Tibial nerve (tissue), 4 donors: ENCODE results near the gene LHX3. TPM values are rescaled to one million over a fixed set of nuclear protein-coding genes. Genes with fewer than 3 reads are reported as not detected.

Experiments
- DNase-seq, 2 donors: peaks; one replicate each; pipeline ENCODE4 v3.0.0-alpha.2; 2019; ENCODE audit warnings: low spot score in 2 of 2
- H3K27ac ChIP-seq, 4 donors: fragments of 200-600 bp; sonication (generic) in 3 of 4; one replicate each; pipeline ENCODE4 v1.5.1; 2017 to 2019; ENCODE audit warnings: mild to moderate bottlenecking in 1 of 4
- H3K27me3 ChIP-seq, 2 donors: fragments of 200-600 bp; sonication (generic) in 1 of 2; one replicate each; pipeline versions ENCODE4 v1.5.1 to v1.6.0; 2017 to 2019
- H3K36me3 ChIP-seq, 3 donors: fragments of 200-600 bp; sonication (generic); one replicate each; pipeline ENCODE4 v1.5.1; 2018 to 2019
- H3K4me1 ChIP-seq, 4 donors: fragments of 200-600 bp; sonication (generic) in 3 of 4; one replicate each; pipeline ENCODE4 v1.5.1; 2017 to 2019
- H3K4me3 ChIP-seq, 4 donors: fragments of 200-600 bp; sonication (generic) in 3 of 4; one replicate each; pipeline ENCODE4 v1.5.1; 2017 to 2019; ENCODE audit warnings: mild to moderate bottlenecking in 1 of 4, moderate library complexity in 1 of 4
- H3K9me3 ChIP-seq, 4 donors: fragments of 200-600 bp; sonication (generic) in 3 of 4; one replicate each; pipeline ENCODE4 v1.5.1; 2017 to 2019
- CTCF ChIP-seq, 5 experiments: fragments of 200-600 bp in 3 of 5; fragments of 450-650 bp in 2 of 5; sonication (generic) in 3 of 5; IDR thresholded peaks; one replicate each; pipeline ENCODE4 v1.5.1; 2016 to 2019; ENCODE audit warnings: antibody characterized with exemption in 5 of 5, mild to moderate bottlenecking in 3 of 5, moderate library complexity in 2 of 5
- EP300 ChIP-seq, 2 donors: sonication (generic); formaldehyde crosslinking; IDR thresholded peaks; one replicate each; pipeline ENCODE4 v1.6.1; 2017; ENCODE audit warnings: antibody characterized with exemption in 2 of 2, mild to moderate bottlenecking in 1 of 2
- POLR2A ChIP-seq, 2 donors: fragments of 450-650 bp; IDR thresholded peaks; one replicate each; pipeline ENCODE4 v1.6.1; 2017; ENCODE audit warnings: antibody characterized with exemption in 2 of 2, mild to moderate bottlenecking in 2 of 2, moderate library complexity in 2 of 2
- WGBS, 2 donors: methylation state at CpG; one replicate each; pipeline ENCODE4 v1.1.5; 2018; 5-methylcytosine and 5-hydroxymethylcytosine counted together
- total RNA-seq, 4 donors: library from RNA; depleted of rRNA; stranded (reverse); fragments of >200 nt; gene quantifications; one replicate each; pipeline ENCODE4 v1.1.0, GENCODE V29; 2016

Gene LHX3
- total RNA-seq, 4 donors from 2014 or later, result not detected

DNA sequence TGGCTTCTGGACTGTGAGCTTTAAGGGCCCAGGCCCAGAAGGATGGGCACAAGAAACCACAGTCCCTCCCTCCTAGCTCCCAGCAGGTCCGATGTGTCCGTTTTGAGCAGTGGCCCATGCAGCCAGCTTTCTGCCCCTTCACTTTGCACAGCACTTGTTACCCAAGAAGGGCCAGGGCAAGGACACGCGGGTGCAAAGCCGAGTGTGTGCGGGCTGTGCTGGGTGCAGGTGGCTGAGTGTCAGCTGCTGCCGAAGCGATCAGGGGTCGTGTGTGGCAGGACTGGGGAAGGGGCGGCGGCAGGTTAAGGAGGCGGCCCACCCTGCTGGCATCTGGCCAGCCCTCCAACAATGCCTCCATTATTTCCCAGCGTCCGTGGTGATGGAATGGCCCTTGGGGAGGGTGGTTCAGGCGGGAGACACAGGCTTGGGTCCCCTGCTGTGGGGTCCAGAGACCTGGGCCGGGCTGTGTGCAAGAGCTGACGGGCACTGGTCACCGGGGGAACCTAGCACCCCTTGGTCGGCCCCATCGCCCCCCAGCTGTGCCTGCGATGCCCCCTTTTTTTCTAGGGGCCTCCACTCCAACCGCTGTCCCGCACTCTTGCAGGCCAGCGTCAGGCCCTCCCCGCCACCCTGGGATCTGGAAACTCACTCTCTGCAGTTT lies 653 bp downstream of the LHX3 start:
- Histone ChIP-seq H3K4me1 (peaks cover 0 to 23% (median 0%) of the 10 kb centered on the region in 4 donors), H3K36me3 (peaks cover 0 to 34% (median 0%) of the 10 kb centered on the region in 3 donors), H3K9me3 (no peaks in the 10 kb centered on the region), H3K27ac (no peak overlapping the region), H3K27me3 (peaks cover 0 to 64% of the 10 kb centered on the region in 2 donors), H3K4me3 (no peak overlapping the region)
- WGBS, 2 donors, result 45 to 48% methylated on average over 24 to 25 of the region's 25 CpGs
- no peak for DNase-seq
- no peak for TF ChIP-seq CTCF (IDR thresholded peaks at IDR 0.05)
- no peak for TF ChIP-seq POLR2A (IDR thresholded peaks at IDR 0.05)
- TF ChIP-seq EP300 (IDR thresholded peaks at IDR 0.05), result no peak

- no peak for DNase-seq
- 21 to 30% methylated on average over 18 to 33 of the region's 33 CpGs for whole genome bisulfite sequencing, 2 donors
- Histone ChIP-seq H3K9me3 (no peaks in the 10 kb centered on the region), H3K36me3 (peaks cover 0 to 27% (median 0%) of the 10 kb centered on the region in 3 donors), H3K27me3 (peaks cover 0 to 70% of the 10 kb centered on the region in 2 donors), H3K4me1 (peaks cover 0 to 28% (median 0%) of the 10 kb centered on the region in 4 donors), H3K4me3 (no peak overlapping the region), H3K27ac (no peak overlapping the region)
- no peak for TF ChIP-seq EP300 (IDR thresholded peaks at IDR 0.05)
- TF ChIP-seq CTCF (IDR thresholded peaks at IDR 0.05), result no peak
- no peak for TF ChIP-seq POLR2A (IDR thresholded peaks at IDR 0.05)
Observed at GRCh38 chr9:136203408-136204144, 1.4 kb downstream of the LHX3 start.

DNA sequence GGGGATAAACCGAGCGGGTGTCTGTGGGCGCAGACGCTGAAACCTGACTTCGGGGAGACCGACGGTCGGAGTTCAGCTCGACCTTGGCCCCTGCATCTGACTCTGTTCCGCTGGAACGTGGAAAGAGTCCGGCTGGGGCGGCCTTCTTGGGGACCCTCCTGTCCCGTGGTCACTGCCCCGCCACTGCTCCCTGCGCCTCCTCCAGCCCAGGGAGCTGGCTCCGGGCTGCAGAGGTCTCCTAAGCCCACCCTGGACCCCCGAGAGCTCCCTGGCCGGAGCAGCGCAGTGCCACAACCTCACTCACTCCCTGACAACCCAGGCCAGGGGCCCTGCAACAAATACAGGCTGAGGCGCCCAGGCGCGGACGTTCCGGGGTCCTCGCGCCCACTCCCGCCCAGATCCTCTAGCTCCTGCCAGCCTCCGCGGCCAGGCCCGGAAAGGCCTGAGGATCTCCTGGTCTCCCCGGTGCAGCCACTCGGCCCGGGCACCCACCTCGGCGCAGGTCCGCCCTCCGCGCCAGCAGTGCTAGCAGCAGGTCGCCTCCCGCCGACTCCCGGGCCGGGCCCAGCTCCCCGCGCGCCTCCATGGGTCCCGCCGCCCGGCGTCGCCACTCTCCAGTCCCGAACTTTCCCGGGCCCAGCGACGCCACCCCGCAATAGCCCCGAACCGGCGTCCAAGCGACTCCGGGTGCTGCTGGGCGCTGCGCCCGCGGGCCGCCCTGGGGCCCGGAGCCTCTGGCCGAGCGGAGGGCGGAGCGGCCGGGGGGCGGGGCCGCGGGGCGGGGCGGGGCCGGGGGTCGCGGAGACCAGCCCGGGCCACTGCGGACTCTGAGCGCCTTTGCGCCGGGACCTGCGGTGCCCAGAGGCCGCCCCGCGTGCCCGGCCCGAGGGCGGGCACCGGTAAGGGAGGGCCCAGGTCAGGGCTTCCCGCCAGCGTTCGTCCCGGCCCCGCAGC lies 2.2 kb downstream of the LHX3 start:
- DNase-seq, result no peak
- Histone ChIP-seq H3K9me3 (no peaks in the 10 kb centered on the region), H3K27ac (no peak overlapping the region), H3K4me3 (no peak overlapping the region), H3K27me3 (peaks cover 0 to 78% of the 10 kb centered on the region in 2 donors), H3K36me3 (peaks cover 0 to 19% (median 0%) of the 10 kb centered on the region in 3 donors), H3K4me1 (peaks cover 0 to 35% (median 0%) of the 10 kb centered on the region in 4 donors)
- WGBS, 2 donors, result 8 to 23% methylated on average over 26 to 87 of the region's 99 CpGs
- TF ChIP-seq CTCF (IDR thresholded peaks at IDR 0.05), result no peak
- TF ChIP-seq POLR2A (IDR thresholded peaks at IDR 0.05), result no peak
- TF ChIP-seq EP300 (IDR thresholded peaks at IDR 0.05), result no peak

DNA sequence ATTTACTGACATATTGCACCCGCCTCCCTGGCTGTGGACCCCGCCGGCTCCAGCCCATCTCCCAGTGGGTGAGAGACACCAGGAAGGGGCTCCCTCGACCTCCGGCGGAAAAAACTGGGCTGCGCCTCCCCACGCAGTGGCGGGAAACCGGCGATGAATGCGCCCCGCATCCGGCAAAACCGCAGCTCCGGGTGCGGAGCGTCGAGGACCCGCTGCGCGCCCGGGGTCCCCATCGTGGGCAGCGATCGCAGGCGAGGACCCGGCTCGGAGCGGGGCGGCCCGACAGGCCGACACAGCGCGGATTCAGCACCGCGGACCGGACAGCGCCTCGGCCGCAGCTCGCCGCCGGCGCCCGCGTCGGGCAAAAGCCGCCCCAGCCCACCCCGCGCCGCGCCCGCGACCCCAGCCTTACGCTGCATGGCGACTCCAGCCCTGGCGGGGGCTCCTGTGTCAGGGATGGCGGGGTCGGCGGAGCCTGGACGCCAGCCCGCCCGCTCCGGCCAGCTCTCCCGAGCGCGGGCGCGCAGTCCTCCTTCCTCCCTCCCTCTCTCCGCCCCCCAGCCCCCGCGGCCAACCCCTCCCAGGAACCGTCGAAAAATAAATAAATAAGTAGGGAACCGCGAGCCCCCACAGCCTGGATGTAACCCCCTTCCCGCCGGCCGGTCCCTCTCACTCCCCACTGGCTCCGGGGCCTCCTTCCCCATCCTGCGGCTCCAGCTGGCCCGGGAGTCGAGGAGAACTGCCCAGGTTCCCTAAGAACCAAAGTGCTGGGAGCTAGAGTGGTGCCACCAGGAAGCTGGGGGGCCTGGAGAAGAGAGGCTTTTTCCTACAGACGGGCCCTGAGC lies 3.1 kb downstream of the LHX3 start:
- 6 to 9% methylated on average over 18 to 63 of the region's 85 CpGs for WGBS, 2 donors
- H3K4me3 ChIP-seq, result no peak overlapping the region
- TF ChIP-seq EP300 (IDR thresholded peaks at IDR 0.05), result no peak
- no peak for TF ChIP-seq CTCF (IDR thresholded peaks at IDR 0.05)
- TF ChIP-seq POLR2A (IDR thresholded peaks at IDR 0.05), result no peak
- H3K27ac ChIP-seq, result no peak overlapping the region
- H3K9me3 ChIP-seq, result no peaks in the 10 kb centered on the region
- H3K36me3 ChIP-seq, result peaks cover 0 to 11% (median 0%) of the 10 kb centered on the region in 3 donors
- H3K27me3 ChIP-seq, result peaks cover 0 to 87% of the 10 kb centered on the region in 2 donors
- DNase-seq, result no peak
- peaks cover 0 to 35% (median 0%) of the 10 kb centered on the region in 4 donors for H3K4me1 ChIP-seq
